HFFc6 (cell line): Measurements from ENCODE around the gene HECW1. TPM values are rescaled to one million over a fixed set of nuclear protein-coding genes. Genes with fewer than 3 reads are reported as not detected.

Experiments
- DNase-seq: peaks from one replicate; pipeline ENCODE4 v3.0.0-alpha.2; 2018
- H3K27ac Mint-ChIP-seq: 2 replicates; pipeline ENCODE4 v1.8.0; 2020; ENCODE audit warnings: mild to moderate bottlenecking, mixed read lengths
- H3K27me3 Mint-ChIP-seq: 2 replicates; pipeline ENCODE4 v1.8.0; 2021; ENCODE audit warnings: mild to moderate bottlenecking, moderate library complexity, mixed read lengths; ENCODE audit not compliant: insufficient read depth
- H3K36me3 Mint-ChIP-seq: 2 replicates; pipeline ENCODE4 v1.8.0; 2021; ENCODE audit warnings: low read depth, mixed read lengths
- H3K4me1 Mint-ChIP-seq: 2 replicates; pipeline ENCODE4 v1.8.0; 2020; ENCODE audit warnings: low read depth, mixed read lengths
- H3K4me3 Mint-ChIP-seq: 2 replicates; pipeline ENCODE4 v1.8.0; 2020; ENCODE audit warnings: mild to moderate bottlenecking, moderate library complexity, mixed read lengths
- H3K9me3 Mint-ChIP-seq: 2 replicates; pipeline ENCODE4 v1.8.0; 2020; ENCODE audit warnings: mild to moderate bottlenecking, mixed read lengths
- CTCF ChIP-seq: fragments of 200-600 bp; sonication (generic); IDR thresholded peaks from 2 replicates; pipeline ENCODE4 v1.5.0; 2021; ENCODE audit warnings: antibody characterized with exemption, mild to moderate bottlenecking
- total RNA-seq, 6 experiments: library from RNA; stranded (reverse); fragmentation: NEBNext Ultra II Directional; extraction: Animal tissue kit (Norgen Biotek cat#: 25700); gene quantifications; 2 replicates in 1 of 6; 3 replicates in 5 of 6; pipeline ENCODE4 v1.2.3, GENCODE V29; 2021

The HECW1 gene
- total RNA-seq, 6 experiments from 2014 or later = 3.4 to 6.5 (median 5.3) TPM

- TF ChIP-seq CTCF = no peak
- Mint-ChIP-seq H3K36me3 (no peaks in the 10 kb centered on the region), H3K4me3 (no peak overlapping the region), H3K27ac (no peak overlapping the region), H3K9me3 (no peaks in the 10 kb centered on the region), H3K27me3 (no peaks in the 10 kb centered on the region; the same call in 1 of the 2 replicates), H3K4me1 (peaks cover 6% of the 10 kb centered on the region; the same call in 1 of the 2 replicates)
- DNase-seq = no peak
Measured at GRCh38 chr7:43195768-43196167, 83.3 kb downstream of the HECW1 start.

GRCh38 chr7:43196379-43196778 lies 83.9 kb downstream of the HECW1 start:
- DNase-seq = peak; percentile 6
- Mint-ChIP-seq H3K27me3 (no peaks in the 10 kb centered on the region; the same call in 1 of the 2 replicates), H3K27ac (no peak overlapping the region), H3K36me3 (no peaks in the 10 kb centered on the region), H3K9me3 (no peaks in the 10 kb centered on the region), H3K4me3 (no peak overlapping the region), H3K4me1 (peaks cover 6% of the 10 kb centered on the region)
- TF ChIP-seq CTCF = no peak

GRCh38 chr7:43198016-43198415 lies 85.6 kb downstream of the HECW1 start:
- DNase-seq = no peak
- H3K27me3 Mint-ChIP-seq = no peaks in the 10 kb centered on the region
- no peaks in the 10 kb centered on the region for H3K36me3 Mint-ChIP-seq

GRCh38 chr7:43198599-43199090 lies 86.2 kb downstream of the HECW1 start:
- Mint-ChIP-seq H3K4me1 (peaks cover 7% of the 10 kb centered on the region), H3K27ac (no peak overlapping the region), H3K4me3 (no peak overlapping the region), H3K36me3 (no peaks in the 10 kb centered on the region), H3K9me3 (no peaks in the 10 kb centered on the region), H3K27me3 (no peaks in the 10 kb centered on the region)
- no peak for TF ChIP-seq CTCF
- DNase-seq = no peak

More at GRCh38 chr7:43198016-43198415, 85.6 kb downstream of the HECW1 start:
- Mint-ChIP-seq H3K27ac (no peak overlapping the region), H3K4me3 (no peak overlapping the region), H3K9me3 (no peaks in the 10 kb centered on the region), H3K4me1 (peaks cover 6% of the 10 kb centered on the region)
- TF ChIP-seq CTCF = no peak

GRCh38 chr7:43199371-43200160 lies 87.1 kb downstream of the HECW1 start:
- peak overlapping the region; percentile 56; the same call in 1 of the 2 replicates for H3K4me3 Mint-ChIP-seq
- H3K9me3 Mint-ChIP-seq = no peaks in the 10 kb centered on the region
- peak; percentile 42 for DNase-seq
- TF ChIP-seq CTCF = no peak
- peaks cover 4% of the 10 kb centered on the region; the same call in 1 of the 2 replicates for H3K36me3 Mint-ChIP-seq
- H3K27me3 Mint-ChIP-seq = peaks cover 1% of the 10 kb centered on the region; the same call in 1 of the 2 replicates
- H3K27ac Mint-ChIP-seq = peak overlapping the region; percentile 65
- H3K4me1 Mint-ChIP-seq = peaks cover 16% of the 10 kb centered on the region
